SK-N-SH (cell line): ENCODE data around the gene POLDIP3.
"Not testable (repeated sequence)": the region's sequence is repeated elsewhere in the genome, so short reads cannot be mapped to it uniquely, and the experiment has no call there.

Experiments used
- CHD2 ChIP-seq: fragments of 150-350 bp; IDR thresholded peaks from 2 replicates; pipeline ENCODE4 v1.6.1; 2018; ENCODE audit warnings: low read length; ENCODE audit not compliant: partially characterized antibody
- POLR2AphosphoS5 ChIP-seq: IDR thresholded peaks from 2 replicates; pipeline ENCODE4 v1.6.1; 2012; ENCODE audit warnings: low read depth, low read length

DNA sequence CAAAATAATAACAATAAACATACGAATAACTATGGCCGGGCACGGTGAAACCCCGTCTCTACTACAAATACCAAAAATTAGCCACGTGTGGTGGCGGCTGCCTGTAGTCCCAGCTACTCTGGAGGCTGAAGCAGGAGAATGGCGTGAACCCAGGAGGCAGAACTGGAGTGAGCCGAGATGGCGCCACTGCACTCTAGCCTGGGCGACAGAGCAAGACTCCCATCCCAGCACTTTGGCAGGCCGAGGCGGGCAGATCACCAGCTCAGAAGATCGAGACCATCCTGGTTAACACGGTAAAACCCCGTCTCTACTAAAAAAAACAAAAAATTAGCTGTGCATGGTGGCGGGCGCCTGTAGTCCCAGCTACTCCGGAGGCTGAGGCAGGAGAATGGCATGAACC, 78.0 kb downstream of the POLDIP3 start:
- not testable (repeated sequence) for TF ChIP-seq CHD2, POLR2AphosphoS5
